Measurements from ENCODE around the gene VSNL1. TPM values are rescaled to one million over a fixed set of nuclear protein-coding genes. Genes with fewer than 3 reads are reported as not detected.
A peak's percentile ranks its signal among the peaks of the same experiment; 100 is the strongest.

VSNL1 gene
- total RNA-seq, 1 experiment from 2014 or later = 9.9 TPM

DNA sequence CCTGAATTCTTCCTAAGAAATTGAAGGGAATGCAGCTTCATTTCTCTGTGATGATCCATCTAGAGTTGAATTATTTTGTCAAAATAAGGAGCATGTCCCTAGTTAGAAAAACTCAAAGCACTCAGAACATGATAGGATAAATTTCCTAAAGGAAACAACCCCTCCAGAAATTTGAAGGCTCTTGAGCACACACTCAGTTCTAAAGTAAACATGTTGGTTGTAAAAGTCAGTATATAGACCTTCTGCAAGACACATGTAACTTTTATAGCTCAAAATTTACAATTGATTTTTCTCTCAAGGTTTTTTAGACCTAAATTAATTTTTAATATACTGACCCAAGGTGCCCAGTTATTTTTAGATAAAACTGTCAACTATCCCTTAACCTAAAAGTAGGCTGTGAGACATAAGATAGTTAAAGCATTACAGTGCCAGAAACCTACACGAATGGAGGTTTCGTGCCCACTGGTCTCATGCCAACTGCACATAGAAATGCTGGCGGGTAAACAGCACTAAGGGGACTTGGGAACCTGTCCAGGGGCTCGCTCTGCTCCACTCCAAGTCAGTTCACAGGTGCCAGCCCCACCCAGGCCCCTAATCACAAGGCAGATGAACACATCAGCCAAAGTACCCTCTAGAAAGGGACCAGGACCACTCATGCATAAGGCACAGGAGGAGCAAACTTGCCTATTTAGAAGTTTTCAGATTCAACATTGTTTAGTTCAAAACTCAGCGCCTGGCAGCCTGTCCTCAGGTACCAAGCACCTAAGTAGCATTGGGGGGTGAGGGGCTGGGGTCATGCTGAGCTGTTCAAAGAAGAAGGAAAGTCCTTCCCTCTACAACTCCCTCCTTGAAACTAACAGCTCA is 106.6 kb downstream of the VSNL1 start:
- H3K14ac ChIP-seq (ENCODE audit: insufficient read depth, low read length) = no peak overlapping the region
- H3K9me3 Mint-ChIP-seq = no peaks in the 10 kb centered on the region
- no peaks in the 10 kb centered on the region for H3K23me2 ChIP-seq (ENCODE audit: insufficient read length, low read depth, low read length, poor library complexity, severe bottlenecking)
- no peak overlapping the region for H2BK5ac ChIP-seq (ENCODE audit: insufficient read length, low read length)
- H2BK15ac ChIP-seq (ENCODE audit: low read depth, low read length) = no peak overlapping the region
- peaks cover 4 to 18% (median 12%) of the 10 kb centered on the region in 3 experiments; a peak in 6 of 7 replicates for H3K36me3 Mint-ChIP-seq (ENCODE audit: insufficient read depth in 1 of 3, low read depth in 3 of 3)
- H4K8ac ChIP-seq (replicated peaks; ENCODE audit: insufficient read length, low read depth, low read length) = no peak overlapping the region
- no peak overlapping the region for H4K91ac ChIP-seq (ENCODE audit: insufficient read length, low read depth, low read length)
- H3K27ac Mint-ChIP-seq = peak overlapping the region in 1 of 3 experiments; percentile 27; a peak in 1 of 7 replicates
- H4K20me1 ChIP-seq (ENCODE audit: control insufficient read depth, insufficient read depth, insufficient read length) = no peaks in the 10 kb centered on the region
- H3K79me1 ChIP-seq (ENCODE audit: insufficient read depth, low read depth, low read length, poor library complexity, severe bottlenecking) = no peaks in the 10 kb centered on the region
- no peak overlapping the region for H3T11ph ChIP-seq (ENCODE audit: low read length)
- H2AK5ac ChIP-seq (ENCODE audit: insufficient read length, low read length) = no peak overlapping the region
- H4K5ac ChIP-seq (ENCODE audit: insufficient read length, low read depth, low read length) = no peak overlapping the region
- no peaks in the 10 kb centered on the region; the same call in 1 of the 2 replicates for H3K4me1 ChIP-seq (ENCODE audit: insufficient read depth, low read length)
- H3K23ac ChIP-seq (ENCODE audit: insufficient read length, low read depth, low read length) = no peak overlapping the region
- no peak overlapping the region for H3K9ac ChIP-seq (ENCODE audit: extremely low read depth, insufficient read length, low read length)
- H2BK120ac ChIP-seq (ENCODE audit: low read depth, low read length, poor library complexity, severe bottlenecking) = no peak overlapping the region
- no peak for DNase-seq
- no peak overlapping the region for H3K56ac ChIP-seq (ENCODE audit: insufficient read length, low read depth, low read length)
- peaks cover 16 to 24% of the 10 kb centered on the region in 2 experiments for H3K4me1 Mint-ChIP-seq
- no peaks in the 10 kb centered on the region for H3K79me2 ChIP-seq (ENCODE audit: insufficient read depth, low read length)
- H2BK20ac ChIP-seq (ENCODE audit: low read depth, low read length, poor library complexity, severe bottlenecking) = no peak overlapping the region
- H2AFZ ChIP-seq (ENCODE audit: low read length) = no peak overlapping the region
- H3K27me3 Mint-ChIP-seq (ENCODE audit: low read depth) = no peaks in the 10 kb centered on the region
- TF ChIP-seq, protein P1, sequence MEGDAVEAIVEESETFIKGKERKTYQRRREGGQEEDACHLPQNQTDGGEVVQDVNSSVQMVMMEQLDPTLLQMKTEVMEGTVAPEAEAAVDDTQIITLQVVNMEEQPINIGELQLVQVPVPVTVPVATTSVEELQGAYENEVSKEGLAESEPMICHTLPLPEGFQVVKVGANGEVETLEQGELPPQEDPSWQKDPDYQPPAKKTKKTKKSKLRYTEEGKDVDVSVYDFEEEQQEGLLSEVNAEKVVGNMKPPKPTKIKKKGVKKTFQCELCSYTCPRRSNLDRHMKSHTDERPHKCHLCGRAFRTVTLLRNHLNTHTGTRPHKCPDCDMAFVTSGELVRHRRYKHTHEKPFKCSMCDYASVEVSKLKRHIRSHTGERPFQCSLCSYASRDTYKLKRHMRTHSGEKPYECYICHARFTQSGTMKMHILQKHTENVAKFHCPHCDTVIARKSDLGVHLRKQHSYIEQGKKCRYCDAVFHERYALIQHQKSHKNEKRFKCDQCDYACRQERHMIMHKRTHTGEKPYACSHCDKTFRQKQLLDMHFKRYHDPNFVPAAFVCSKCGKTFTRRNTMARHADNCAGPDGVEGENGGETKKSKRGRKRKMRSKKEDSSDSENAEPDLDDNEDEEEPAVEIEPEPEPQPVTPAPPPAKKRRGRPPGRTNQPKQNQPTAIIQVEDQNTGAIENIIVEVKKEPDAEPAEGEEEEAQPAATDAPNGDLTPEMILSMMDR (conservative IDR thresholded peaks at IDR 0.05) = no peak
- no peak overlapping the region for H3K4ac ChIP-seq (ENCODE audit: low read depth, low read length)
- no peak overlapping the region for H3K27ac ChIP-seq (ENCODE audit: insufficient read length, low read depth, low read length)
- no peaks in the 10 kb centered on the region for H3K27me3 ChIP-seq (ENCODE audit: insufficient read depth, low read length)
- no peak overlapping the region for H2BK12ac ChIP-seq (ENCODE audit: insufficient read length, low read depth, low read length)
- H3K4me3 Mint-ChIP-seq = no peak overlapping the region
- WGBS (ENCODE audit: extremely low coverage, insufficient read length, low lambda C conversion rate) = no CpG with 5 or more reads among the region's 5 CpGs
- no peak overlapping the region for H3K18ac ChIP-seq (ENCODE audit: insufficient read length, low read depth, low read length)
- no peak overlapping the region for H3K4me2 ChIP-seq (ENCODE audit: insufficient read depth, insufficient read length, low read length)
- H3K9me3 ChIP-seq (ENCODE audit: control insufficient read depth, low read depth, low read length) = no peaks in the 10 kb centered on the region
